Measurements from ENCODE around the gene DENND5A. TPM values are rescaled to one million over a fixed set of nuclear protein-coding genes. Genes with fewer than 3 reads are reported as not detected.
"Not testable (repeated sequence)": the region's sequence is repeated elsewhere in the genome, so short reads cannot be mapped to it uniquely, and the experiment has no call there.

DENND5A gene
- total RNA-seq, 1 donor from 2014 or later, result 185 TPM

DNA sequence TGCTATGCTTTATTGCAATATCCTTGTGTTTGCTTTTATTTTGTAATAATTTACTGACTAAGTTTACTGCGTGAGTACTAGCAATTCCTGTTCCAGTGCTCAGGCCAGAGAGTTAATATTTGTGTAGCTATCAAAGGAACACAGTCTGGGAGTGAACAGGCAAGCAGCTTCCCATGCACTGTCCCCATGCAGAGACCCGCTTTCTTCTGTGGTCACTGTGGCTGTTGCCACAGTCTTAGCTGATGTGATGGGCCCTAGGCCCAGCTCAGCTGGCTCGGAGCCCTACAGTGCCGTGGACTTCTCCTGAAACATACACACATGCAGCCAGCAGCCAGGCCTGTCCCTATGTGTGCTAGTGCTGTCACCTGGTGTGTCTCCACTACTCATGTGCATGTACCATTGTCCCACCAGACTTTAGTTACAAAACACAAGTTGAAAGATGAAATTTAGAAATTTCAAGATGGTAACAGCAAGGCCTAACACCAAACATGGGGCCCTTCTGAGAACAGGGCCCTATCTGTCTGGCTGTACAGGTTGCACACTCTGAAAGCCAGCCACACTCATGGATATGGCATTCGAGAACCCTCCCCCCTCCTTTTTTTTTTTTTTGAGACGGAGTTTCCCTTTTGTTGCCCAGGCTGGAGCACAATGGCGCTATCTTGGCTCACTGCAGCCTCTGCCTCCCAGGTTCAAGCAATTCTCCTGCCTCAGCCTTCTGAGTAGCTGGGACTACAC lies 161.4 kb downstream of the DENND5A start:
- no peak for DNase-seq (ENCODE audit: low read depth, low spot score)

DNA sequence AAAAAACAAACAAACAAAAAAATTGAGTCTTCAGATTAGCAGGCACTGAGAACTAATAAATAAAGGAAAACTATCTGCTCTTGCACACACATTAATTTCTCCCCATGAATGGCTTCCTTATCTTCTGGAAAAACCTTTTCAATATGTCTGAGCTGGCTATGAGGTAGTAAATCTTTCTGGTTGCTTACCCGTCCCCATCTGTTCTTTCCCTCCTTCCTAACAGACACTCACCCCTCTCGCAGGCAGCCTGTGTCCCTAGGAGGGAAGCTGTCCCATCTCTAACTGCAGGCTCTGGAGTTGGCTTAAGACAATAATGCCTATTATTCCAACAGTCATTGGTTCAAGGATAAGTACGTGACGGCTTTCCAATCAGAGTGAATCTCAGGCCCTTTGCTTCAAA lies 165.5 kb downstream of the DENND5A start:
- no peak for DNase-seq (ENCODE audit: low read depth, low spot score)

DNA sequence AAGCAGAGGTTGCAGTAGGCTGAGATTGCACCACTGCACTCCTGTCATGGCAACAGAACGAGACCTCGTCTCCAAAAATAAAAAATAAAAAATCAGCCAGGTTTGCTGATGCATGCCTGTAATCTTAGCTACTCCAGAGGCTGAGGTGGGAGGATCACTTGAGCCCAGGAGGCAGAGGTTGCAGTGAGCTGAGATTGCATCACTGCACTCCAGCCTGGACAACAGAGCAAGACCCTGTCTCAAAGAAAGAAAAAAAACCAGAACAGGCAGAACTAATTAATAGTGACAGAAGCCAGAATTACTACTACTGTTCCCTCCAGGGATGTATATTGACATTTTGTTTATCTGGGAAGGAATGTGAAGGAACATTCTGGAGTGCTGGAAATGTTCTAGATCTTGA lies 166.7 kb downstream of the DENND5A start:
- not testable (repeated sequence) for DNase-seq (ENCODE audit: low read depth, low spot score)

DNA sequence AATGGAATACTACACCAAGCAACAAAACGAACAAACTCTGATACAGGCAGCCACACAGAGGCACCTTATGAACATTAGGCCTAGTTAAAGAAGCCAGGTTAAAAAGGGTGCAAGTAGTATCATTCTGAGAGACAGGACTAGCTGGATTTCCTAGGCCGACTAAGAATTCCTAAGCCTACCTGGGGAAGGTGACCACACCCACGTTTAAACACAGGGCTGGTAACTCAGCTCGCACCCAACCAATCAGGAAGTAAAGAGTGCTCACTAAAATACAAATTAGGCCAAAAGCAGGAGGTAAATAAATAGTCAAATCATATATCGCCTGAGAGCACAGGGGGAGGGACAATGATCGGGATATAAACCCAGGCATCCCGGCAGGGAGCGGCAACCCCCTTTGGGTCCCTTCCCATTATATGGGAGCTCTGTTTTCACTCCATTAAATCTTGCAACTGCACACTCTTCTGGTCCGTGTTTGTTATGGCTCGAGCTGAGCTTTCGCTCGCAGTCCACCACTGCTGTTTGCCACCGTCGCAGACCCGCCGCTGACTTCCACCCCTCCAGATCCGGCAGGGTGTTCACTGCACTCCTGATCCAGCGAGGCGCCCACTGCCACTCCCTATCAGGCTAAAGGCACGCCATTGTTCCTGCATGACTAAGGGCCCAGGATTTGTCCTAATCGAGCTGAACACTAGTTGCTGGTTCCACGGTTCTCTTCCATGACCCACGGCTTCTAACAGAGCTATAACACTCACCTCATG lies 167.8 kb downstream of the DENND5A start:
- not testable (repeated sequence) for DNase-seq (ENCODE audit: low read depth, low spot score)

DNA sequence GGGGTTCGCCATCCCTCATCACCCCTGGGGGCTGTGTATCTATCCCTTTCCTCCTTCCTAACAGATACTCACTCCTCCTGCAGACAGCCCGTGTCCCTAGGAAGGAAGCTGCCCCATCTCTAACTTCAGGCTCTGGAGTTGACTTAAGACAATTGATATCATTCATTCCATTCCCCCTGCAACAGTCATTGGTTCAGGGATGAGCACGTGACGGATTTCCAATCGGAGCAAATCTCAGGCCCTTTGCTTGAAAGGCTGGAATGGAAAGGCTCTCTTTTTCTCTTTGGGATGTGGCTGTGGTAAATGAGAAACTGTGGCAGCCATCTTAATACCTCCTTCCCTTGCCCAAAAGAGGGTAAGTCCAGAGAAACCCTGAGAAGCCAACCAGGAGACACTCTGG lies 168.7 kb downstream of the DENND5A start:
- no peak for DNase-seq (ENCODE audit: low read depth, low spot score)

DNA sequence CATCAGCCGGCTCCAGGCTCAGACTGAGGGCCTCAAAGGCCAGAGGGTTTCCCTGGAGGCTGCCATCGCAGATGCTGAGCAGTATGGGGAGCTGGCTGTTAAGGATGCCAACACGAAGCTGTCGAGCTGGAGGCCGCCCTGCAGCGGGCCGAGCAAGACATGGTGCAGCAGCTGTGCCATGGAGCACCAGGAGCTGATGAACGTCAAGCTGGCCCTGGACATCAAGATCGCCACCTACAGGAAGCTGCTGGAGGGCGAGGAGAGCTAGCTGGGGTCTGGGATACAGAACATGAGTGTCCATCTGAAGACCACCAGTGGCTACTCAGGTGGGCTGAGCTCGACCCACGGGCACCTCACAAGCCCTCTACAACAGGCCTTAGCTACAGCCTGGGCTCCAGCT lies 169.7 kb downstream of the DENND5A start:
- DNase-seq (ENCODE audit: low read depth, low spot score), result no peak

DNA sequence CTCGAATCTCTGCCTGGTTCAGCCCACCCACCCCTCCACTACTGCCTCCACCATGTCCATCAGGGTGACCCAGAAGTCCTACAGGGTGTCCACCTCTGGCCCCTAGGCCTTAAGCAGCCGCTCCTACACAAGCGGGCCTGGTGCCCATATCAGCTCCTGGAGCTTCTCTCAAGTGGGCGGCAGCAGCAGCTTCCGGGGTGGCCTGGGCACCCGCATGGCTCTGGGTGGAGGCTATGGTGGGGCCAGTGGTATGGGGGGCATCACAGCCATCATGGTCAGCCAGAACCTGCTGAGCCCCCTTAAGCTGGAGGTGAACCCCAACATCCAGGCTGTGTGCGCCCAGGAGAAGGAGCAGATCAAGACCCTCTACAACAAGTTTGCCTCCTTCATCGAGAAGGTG lies 170.7 kb downstream of the DENND5A start:
- DNase-seq (ENCODE audit: low read depth, low spot score), result no peak

DNA sequence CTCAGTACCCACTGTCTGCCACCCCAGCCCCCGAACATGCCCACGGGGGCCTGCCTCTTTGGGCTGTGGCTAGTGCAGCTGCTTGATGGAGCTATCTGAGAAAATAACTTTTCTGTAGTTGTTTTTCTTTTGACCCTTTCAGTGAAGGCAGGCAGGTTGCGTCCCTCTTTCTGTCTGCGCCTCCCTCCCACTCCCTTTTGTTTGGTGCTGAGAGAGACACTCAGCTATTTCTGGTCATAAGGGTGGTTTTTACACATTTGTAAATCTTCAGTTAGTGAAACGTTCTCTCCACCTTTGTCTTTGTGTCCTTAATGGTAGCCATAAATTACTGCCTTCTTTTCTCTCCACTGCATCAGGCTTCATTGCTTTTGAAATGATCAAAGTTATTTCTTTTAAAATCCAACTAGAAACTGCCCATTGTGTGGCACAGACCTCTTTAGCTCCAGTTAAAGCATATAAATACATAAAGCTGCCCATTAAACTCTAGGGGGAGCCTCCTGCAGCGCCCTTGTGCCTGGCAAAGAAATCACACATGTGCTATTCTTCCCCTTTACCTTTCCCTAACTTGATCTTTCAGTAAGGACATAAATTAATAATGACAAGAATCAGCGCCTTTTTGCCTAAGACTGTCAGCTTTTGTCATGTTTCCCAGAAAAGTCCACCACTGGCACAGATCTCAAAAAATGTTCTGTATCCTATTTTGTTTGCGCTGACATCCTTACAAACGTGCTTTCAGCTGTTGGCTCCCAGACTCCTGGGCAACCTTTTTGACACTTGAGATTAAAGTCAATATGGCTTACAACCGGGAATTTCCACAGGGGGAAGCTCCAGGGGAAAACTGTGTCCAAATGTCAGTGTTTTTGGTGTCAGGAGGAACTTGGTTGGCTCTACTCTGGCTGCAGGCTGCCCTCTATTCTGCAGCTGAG lies 172.0 kb downstream of the DENND5A start:
- DNase-seq (ENCODE audit: low read depth, low spot score), result no peak

DNA sequence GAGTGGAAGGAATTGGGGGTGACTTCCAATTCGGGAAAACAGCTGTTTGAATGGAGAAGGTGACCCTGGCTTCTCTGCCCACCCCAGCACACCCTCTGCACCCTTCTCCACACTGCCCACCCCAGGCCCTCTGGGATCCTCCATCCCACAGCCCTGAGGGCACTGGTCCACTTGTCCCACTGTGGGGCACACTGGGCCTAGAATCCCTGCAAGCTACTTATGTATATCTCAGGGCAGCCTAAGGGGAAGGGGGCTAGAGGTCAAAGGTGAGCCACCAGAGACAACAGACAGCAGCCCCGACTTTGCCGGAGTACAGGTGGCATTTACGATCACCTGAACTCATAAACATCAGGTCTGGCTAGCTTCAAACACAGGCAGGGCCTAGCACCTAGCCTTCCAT lies 173.1 kb downstream of the DENND5A start:
- DNase-seq (ENCODE audit: low read depth, low spot score), result no peak

DNA sequence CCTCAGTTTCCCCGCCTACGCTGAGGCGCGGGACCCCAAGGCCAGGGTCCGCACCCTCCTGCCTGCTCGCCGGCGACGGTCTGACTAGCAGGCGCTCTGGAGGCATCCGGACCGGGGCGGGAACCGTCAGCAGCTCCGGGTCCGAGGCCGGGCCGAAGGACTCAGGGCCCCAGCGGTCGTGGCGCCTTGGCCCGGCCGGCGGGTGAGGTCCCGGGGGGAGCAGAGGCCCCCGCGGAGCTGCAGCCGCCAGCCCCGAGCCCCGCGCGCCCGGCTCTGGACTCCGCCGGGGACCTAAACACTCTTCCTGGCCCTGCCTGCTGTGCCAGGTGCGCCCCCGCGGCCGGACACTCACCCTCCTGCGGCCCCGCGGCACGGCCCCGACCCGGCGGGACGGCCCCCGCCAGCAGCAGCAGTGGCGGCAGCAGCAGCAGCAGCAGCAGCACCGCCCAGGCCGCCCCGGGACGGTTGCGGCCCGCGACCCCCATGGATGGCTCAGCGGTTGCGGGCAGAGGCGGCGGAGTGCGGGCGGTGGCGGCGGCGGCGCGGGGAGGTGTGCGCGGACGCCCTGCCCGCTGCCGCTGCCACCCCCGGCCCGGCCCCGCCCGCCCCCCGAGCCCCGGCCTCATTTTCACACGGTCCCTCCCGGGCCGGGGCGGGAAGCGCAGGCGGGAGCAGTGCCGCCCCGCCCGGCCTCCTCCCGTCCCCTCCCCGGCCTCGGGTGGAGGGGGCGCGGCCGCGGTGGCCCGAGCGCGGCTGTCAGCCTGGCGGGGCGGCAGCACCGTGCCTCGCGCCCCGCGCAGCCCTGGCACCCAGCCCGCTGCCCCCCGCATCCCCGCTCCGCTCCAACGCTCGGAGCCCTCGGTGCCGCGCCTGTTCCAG lies 173.9 kb downstream of the DENND5A start, which contains the start of gene SCUBE2:
Gene SCUBE2 (minus strand): TSS at position 556 of the 879 bp plus-strand sequence. CDS start 71 bp downstream, at position 485.
- DNase-seq (ENCODE audit: low read depth, low spot score), result no peak

DNA sequence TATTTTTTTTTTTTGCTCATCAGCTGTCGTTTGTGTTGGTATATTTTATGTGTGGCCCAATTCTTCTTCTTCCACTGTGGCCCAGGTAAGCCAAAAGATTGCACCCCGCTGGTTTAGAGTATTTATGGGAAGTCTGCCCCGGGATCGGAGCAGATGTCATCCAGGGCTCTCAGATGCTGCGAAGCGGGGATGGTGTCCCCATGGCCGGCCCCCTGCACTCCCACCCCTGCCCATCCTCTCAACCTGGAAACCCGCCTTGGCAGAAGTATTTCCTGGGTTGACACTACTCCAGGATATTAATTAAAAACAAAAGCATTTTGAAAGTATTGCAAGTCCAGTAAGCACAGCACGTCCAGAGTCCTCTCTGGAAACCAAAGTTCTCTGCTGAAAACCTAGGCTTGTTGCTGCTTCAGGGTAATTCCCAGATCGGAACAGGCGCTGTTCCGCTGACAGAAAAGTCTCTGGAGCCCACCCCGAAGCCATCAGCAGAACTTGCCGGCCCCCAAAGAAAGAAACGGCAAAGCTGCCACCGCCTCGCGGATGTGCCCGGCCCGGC lies 174.6 kb downstream of the DENND5A start:
- no peak for DNase-seq (ENCODE audit: low read depth, low spot score)

DNA sequence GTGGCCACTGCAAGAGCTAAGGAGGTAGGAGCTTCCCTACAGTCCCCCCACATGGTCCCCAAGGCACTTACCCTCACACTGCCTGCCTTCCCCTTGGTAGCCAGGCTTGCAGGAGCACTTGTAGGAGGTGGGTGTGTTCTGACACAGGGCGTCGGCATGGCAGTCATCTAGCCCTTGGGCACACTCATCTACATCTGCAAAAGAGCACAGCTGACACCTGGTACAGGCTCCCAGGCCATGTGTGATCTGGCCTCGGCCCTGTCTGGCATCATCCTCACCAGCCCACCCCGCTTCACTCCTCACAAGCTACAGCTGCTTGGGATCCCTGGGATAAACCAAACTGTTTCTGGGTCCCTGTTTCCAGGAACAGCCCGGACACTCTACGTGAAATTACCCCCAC lies 175.5 kb downstream of the DENND5A start:
- DNase-seq (ENCODE audit: low read depth, low spot score), result no peak

DNA sequence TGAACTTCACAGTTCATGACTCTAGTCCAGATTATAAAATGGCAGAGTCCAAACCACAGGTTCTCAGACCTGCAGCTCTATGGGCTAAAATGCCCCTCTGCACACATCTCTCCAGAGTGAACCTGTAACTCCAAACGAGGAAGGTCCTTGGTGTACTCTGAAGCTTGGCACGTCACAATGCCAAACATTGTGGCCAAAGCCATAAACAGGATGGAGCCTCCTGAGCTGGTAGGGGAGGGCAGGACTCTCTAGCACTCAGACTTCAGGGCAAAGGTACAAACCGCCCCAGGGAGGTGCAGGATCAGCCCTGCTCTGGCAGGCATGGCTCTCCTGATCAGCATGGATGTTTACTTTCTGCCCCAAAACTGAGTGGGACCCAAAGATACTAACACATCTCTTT lies 176.1 kb downstream of the DENND5A start:
- no peak for DNase-seq (ENCODE audit: low read depth, low spot score)

Other genes starting within 250 kb of the DENND5A start
- gene SCUBE2, start 173.8 kb downstream of the DENND5A start, total RNA-seq, result 0.73 and 0.74 TPM in 2 replicates
- gene TMEM41B, start 49.2 kb upstream of the DENND5A start, total RNA-seq, result 45.8 and 76.2 TPM in 2 replicates
- 135 and 169 TPM in 2 replicates for gene IPO7, start 119.3 kb upstream of the DENND5A start, total RNA-seq
- 32.2 and 46.4 TPM in 2 replicates for gene ZNF143, start 195.7 kb upstream of the DENND5A start, total RNA-seq

All from pulmonary artery endothelial cell (primary cell).